Naive thymus-derived CD4-positive, alpha-beta T cell (primary cell): Measurements from ENCODE around the gene SLC22A12. TPM values are rescaled to one million over a fixed set of nuclear protein-coding genes. Genes with fewer than 3 reads are reported as not detected.

Experiments
- ATAC-seq: fragments of 150-1000 bp; cut with Tn5 transposase; 2 replicates; pipeline ENCODE4 v1.10.0; 2021; ENCODE audit warnings: mild to moderate bottlenecking, moderate library complexity
- CTCF ChIA-PET: fragments of 350-600 bp; sonication (Branson Sonifier 250); formaldehyde crosslinking; loops from one replicate; lab custom pipeline; 2021; ENCODE audit warnings: antibody characterized with exemption; lab: Charles Lee
- POLR2A ChIA-PET: fragments of 350-600 bp; sonication (Branson Sonifier 250); formaldehyde crosslinking; loops from one replicate; lab custom pipeline; 2021; ENCODE audit warnings: antibody characterized with exemption, inconsistent platforms; lab: Charles Lee
- DNase-seq, 9 donors: peaks; one replicate each; pipeline versions ENCODE4 v3.0.0 to v3.0.0-alpha.2; 2020 to 2022; ENCODE audit warnings: mixed read lengths in 1 of 9
- H3K27ac ChIP-seq: one replicate; pipeline ENCODE4 v1.7.0; 2013; ENCODE audit warnings: mild to moderate bottlenecking, low read depth, low read length, moderate library complexity
- H3K27me3 ChIP-seq, 2 donors: one replicate each; pipeline ENCODE4 v1.7.0; 2013; ENCODE audit warnings: low read length in 2 of 2, mild to moderate bottlenecking in 2 of 2, moderate library complexity in 2 of 2; ENCODE audit not compliant: control insufficient read depth in 2 of 2, insufficient read depth in 2 of 2
- H3K36me3 ChIP-seq, 3 experiments: 1 replicate in 2 of 3; 2 replicates in 1 of 3; pipeline ENCODE4 v1.7.0; 2013; ENCODE audit warnings: low read length in 3 of 3, mild to moderate bottlenecking in 3 of 3, moderate library complexity in 1 of 3; ENCODE audit not compliant: insufficient read depth in 3 of 3, control insufficient read depth in 2 of 3
- H3K4me1 ChIP-seq, 2 donors: one replicate each; pipeline ENCODE4 v1.7.0; 2013; ENCODE audit warnings: low read length in 2 of 2, mild to moderate bottlenecking in 2 of 2, moderate library complexity in 1 of 2; ENCODE audit not compliant: control insufficient read depth in 2 of 2, insufficient read depth in 2 of 2
- H3K4me3 ChIP-seq: 2 replicates; pipeline ENCODE4 v1.7.0; 2013; ENCODE audit warnings: mild to moderate bottlenecking, low read length
- H3K9me3 ChIP-seq, 3 experiments: 1 replicate in 2 of 3; 2 replicates in 1 of 3; pipeline ENCODE4 v1.7.0; 2013; ENCODE audit warnings: low read length in 3 of 3; ENCODE audit not compliant: control insufficient read depth in 2 of 3
- H3K27ac Mint-ChIP-seq, 9 donors: one replicate each; pipeline ENCODE4 v1.8.0; 2020 to 2022; ENCODE audit warnings: mixed read lengths in 9 of 9, mild to moderate bottlenecking in 8 of 9, moderate library complexity in 5 of 9, inconsistent platforms in 2 of 9
- H3K27me3 Mint-ChIP-seq, 5 donors: one replicate each; pipeline ENCODE4 v1.8.0; 2021 to 2022; ENCODE audit warnings: mixed read lengths in 5 of 5, mild to moderate bottlenecking in 1 of 5
- H3K36me3 Mint-ChIP-seq, 5 donors: one replicate each; pipeline ENCODE4 v1.8.0; 2020 to 2022; ENCODE audit warnings: mixed read lengths in 5 of 5, mild to moderate bottlenecking in 3 of 5, inconsistent platforms in 1 of 5
- H3K4me1 Mint-ChIP-seq, 7 donors: one replicate each; pipeline ENCODE4 v1.8.0; 2020 to 2022; ENCODE audit warnings: mixed read lengths in 7 of 7, mild to moderate bottlenecking in 3 of 7, inconsistent platforms in 1 of 7
- H3K4me3 Mint-ChIP-seq, 10 donors: one replicate each; pipeline ENCODE4 v1.8.0; 2020 to 2022; ENCODE audit warnings: mild to moderate bottlenecking in 10 of 10, mixed read lengths in 10 of 10, moderate library complexity in 6 of 10, inconsistent platforms in 2 of 10
- H3K9me3 Mint-ChIP-seq, 11 donors: one replicate each; pipeline ENCODE4 v1.8.0; 2020 to 2022; ENCODE audit warnings: mixed read lengths in 11 of 11, mild to moderate bottlenecking in 4 of 11, inconsistent platforms in 1 of 11, moderate library complexity in 1 of 11
- intact Hi-C, 2 donors: fragments of 100-400 bp; cut with micrococcal nuclease; formaldehyde crosslinking; loops; one replicate each; pipeline ENCODE4 v1.15.1; 2023
- polyA plus RNA-seq, 2 donors: library from polyadenylated mRNA; unstranded; fragments of 300-500 nt; fragmentation: Illumina TruSeq; gene quantifications; one replicate each; pipeline ENCODE4 v1.2.3, GENCODE V29; 2021
- total RNA-seq, 6 experiments: library from RNA in 5 of 6; stranded (reverse) in 5 of 6; gene quantifications; 1 replicate in 5 of 6; 2 replicates in 1 of 6; pipeline ENCODE4 v1.2.3 and lab custom pipeline; 2021 to 2026

SLC22A12 gene
- total and polyA plus RNA-seq, 7 experiments from 2014 or later, result not detected

DNA sequence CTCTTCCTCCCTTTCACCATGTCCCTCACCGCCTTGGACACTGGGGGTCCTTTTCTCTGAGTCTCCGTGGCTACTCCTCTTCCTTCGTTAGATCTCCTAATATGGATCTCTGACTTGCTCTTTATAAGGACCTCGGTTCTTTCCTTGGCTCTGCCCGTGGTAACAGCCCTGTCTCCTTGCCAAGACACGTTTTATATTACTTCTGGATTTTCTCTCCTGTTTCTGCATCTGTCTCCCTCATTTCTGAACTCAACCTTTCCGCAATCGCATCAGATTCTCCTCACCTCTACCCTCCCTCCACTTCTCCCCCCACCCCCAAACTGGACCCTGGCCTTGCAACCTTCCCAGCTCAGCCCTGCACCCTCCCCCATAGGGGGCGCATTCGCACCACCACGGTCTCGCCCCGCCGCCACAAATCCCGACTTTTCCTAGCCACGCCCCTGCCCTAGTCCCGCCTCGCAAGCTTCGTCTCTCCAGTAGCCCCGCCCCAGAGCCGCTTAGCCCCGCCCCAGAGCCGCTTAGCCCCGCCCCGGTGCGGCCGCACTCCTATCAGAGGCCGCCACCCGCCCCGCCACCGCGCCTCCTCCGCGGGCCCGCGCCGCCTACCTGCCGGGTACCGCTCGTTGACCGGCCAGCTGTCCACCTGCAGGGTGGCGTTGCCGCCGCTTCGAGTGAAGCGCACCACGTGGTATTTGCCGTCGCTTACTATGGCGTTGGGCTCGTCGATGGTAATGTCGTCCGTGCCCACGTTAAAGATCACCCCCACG, 39.0 kb downstream of the SLC22A12 start:
- intact Hi-C loops, result no loop called here
- no peaks in the 10 kb centered on the region for H3K27me3 ChIP-seq
- no peak for ATAC-seq
- no peaks in the 10 kb centered on the region for H3K9me3 ChIP-seq
- H3K27ac ChIP-seq, result no peak overlapping the region
- H3K36me3 ChIP-seq, result no peaks in the 10 kb centered on the region
- DNase-seq, result no peak
- Mint-ChIP-seq H3K36me3 (no peaks in the 10 kb centered on the region), H3K4me3 (no peak overlapping the region), H3K4me1 (peaks cover 6 to 17% (median 8%) of the 10 kb centered on the region in 7 donors), H3K27me3 (peaks cover 0 to 16% (median 8%) of the 10 kb centered on the region in 5 donors), H3K27ac (peak overlapping the region in 1 of 9 donors; percentile 36), H3K9me3 (no peaks in the 10 kb centered on the region)
- CTCF ChIA-PET, result no interaction called here
- POLR2A ChIA-PET, result no interaction called here
- no peaks in the 10 kb centered on the region for H3K4me1 ChIP-seq
- no peak overlapping the region for H3K4me3 ChIP-seq

DNA sequence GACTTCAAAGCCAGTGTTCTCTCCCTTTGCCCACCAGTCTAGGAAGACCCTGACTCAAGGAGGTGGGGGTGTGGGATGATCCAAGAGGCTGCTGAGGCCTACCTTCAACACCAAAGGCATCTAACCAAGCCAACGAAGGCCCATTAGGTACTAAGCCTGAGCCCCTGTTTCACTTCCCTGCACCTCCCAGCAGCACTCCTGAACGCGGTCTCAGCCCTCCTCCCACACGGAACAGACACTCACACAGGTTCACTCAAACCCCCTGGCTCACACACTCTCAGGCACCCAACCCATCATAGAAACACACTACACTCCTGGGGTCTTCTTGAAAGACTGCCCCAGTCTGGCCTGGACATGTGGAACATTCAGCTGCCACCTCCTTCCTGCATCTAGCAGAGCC, 40.7 kb downstream of the SLC22A12 start:
- H3K27me3 Mint-ChIP-seq, result peaks cover 0 to 21% (median 20%) of the 10 kb centered on the region in 5 donors
- no peak overlapping the region for H3K4me3 Mint-ChIP-seq
- H3K36me3 Mint-ChIP-seq, result no peaks in the 10 kb centered on the region
- no peak overlapping the region for H3K27ac Mint-ChIP-seq
- Histone ChIP-seq H3K27me3 (no peaks in the 10 kb centered on the region), H3K4me1 (no peaks in the 10 kb centered on the region), H3K4me3 (no peak overlapping the region), H3K27ac (no peak overlapping the region), H3K36me3 (no peaks in the 10 kb centered on the region), H3K9me3 (no peaks in the 10 kb centered on the region)
- ATAC-seq (no peak), DNase-seq (no peak)
- H3K9me3 Mint-ChIP-seq, result no peaks in the 10 kb centered on the region
- H3K4me1 Mint-ChIP-seq, result peaks cover 6 to 18% (median 8%) of the 10 kb centered on the region in 7 donors
- ChIA-PET POLR2A (no interaction called here), CTCF (no interaction called here)
- intact Hi-C loops, result no loop called here

DNA sequence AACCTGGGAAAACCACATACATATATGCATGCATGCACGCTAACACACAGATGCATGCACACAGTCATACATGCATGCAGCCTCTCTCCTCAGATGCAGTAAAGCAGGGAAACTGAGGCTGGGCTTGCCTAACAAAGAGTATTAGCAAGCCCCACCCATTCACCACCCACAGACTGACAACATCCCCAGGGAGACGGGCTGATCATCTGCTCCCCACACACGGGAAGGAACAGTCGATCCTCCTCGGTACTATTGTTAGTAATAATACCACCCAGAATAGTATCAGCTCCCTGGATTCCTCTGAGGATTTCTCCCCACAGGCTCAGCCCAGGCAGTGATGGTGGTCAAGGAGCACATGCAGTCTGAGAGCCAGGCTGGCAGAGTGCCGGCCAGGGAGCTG, 41.2 kb downstream of the SLC22A12 start:
- ChIA-PET CTCF (no interaction called here), POLR2A (no interaction called here)
- Mint-ChIP-seq H3K4me1 (peaks cover 6 to 18% (median 8%) of the 10 kb centered on the region in 7 donors), H3K27me3 (peaks cover 0 to 22% (median 21%) of the 10 kb centered on the region in 5 donors), H3K27ac (no peak overlapping the region), H3K4me3 (no peak overlapping the region), H3K36me3 (no peaks in the 10 kb centered on the region), H3K9me3 (no peaks in the 10 kb centered on the region)
- Histone ChIP-seq H3K9me3 (no peaks in the 10 kb centered on the region), H3K4me3 (no peak overlapping the region), H3K27ac (no peak overlapping the region), H3K4me1 (no peaks in the 10 kb centered on the region), H3K27me3 (no peaks in the 10 kb centered on the region), H3K36me3 (no peaks in the 10 kb centered on the region)
- intact Hi-C loops, result no loop called here
- ATAC-seq (no peak), DNase-seq (no peak)

GRCh38 chr11:64632654-64633053, 41.6 kb downstream of the SLC22A12 start:
- Mint-ChIP-seq H3K4me3 (no peak overlapping the region), H3K4me1 (peaks cover 6 to 18% (median 8%) of the 10 kb centered on the region in 7 donors), H3K27me3 (peaks cover 0 to 25% (median 21%) of the 10 kb centered on the region in 5 donors), H3K36me3 (no peaks in the 10 kb centered on the region), H3K27ac (no peak overlapping the region), H3K9me3 (no peaks in the 10 kb centered on the region)
- no peaks in the 10 kb centered on the region for H3K9me3 ChIP-seq
- ATAC-seq (no peak), DNase-seq (no peak)
- ChIA-PET CTCF (no interaction called here), POLR2A (no interaction called here)
- no peak overlapping the region for H3K27ac ChIP-seq
- intact Hi-C loops, result no loop called here
- no peaks in the 10 kb centered on the region for H3K4me1 ChIP-seq
- no peaks in the 10 kb centered on the region for H3K27me3 ChIP-seq
- no peaks in the 10 kb centered on the region for H3K36me3 ChIP-seq
- H3K4me3 ChIP-seq, result no peak overlapping the region

GRCh38 chr11:64633555-64634159, 42.6 kb downstream of the SLC22A12 start:
- H3K4me1 ChIP-seq, result no peaks in the 10 kb centered on the region
- no peaks in the 10 kb centered on the region for H3K9me3 Mint-ChIP-seq
- peaks cover 0 to 26% (median 21%) of the 10 kb centered on the region in 5 donors for H3K27me3 Mint-ChIP-seq
- no peaks in the 10 kb centered on the region for H3K36me3 ChIP-seq
- H3K27me3 ChIP-seq, result no peaks in the 10 kb centered on the region
- ATAC-seq (no peak), DNase-seq (no peak)
- H3K36me3 Mint-ChIP-seq, result no peaks in the 10 kb centered on the region
- H3K27ac ChIP-seq, result no peak overlapping the region
- H3K4me3 Mint-ChIP-seq, result peak overlapping the region in 2 of 10 donors; percentile 16 to 19
- CTCF ChIA-PET, result interaction anchor here (0.6 kb wide), 1 partner anchor 46 kb away, joined by 5 read pairs; no protein-coding TSS in a partner anchor
- POLR2A ChIA-PET, result no interaction called here
- H3K27ac Mint-ChIP-seq, result peak overlapping the region in 2 of 9 donors; percentile 18 to 37
- no peak overlapping the region for H3K4me3 ChIP-seq
- intact Hi-C loops, result no loop called here
- H3K4me1 Mint-ChIP-seq, result peaks cover 6 to 18% (median 8%) of the 10 kb centered on the region in 7 donors
- H3K9me3 ChIP-seq, result no peaks in the 10 kb centered on the region

DNA sequence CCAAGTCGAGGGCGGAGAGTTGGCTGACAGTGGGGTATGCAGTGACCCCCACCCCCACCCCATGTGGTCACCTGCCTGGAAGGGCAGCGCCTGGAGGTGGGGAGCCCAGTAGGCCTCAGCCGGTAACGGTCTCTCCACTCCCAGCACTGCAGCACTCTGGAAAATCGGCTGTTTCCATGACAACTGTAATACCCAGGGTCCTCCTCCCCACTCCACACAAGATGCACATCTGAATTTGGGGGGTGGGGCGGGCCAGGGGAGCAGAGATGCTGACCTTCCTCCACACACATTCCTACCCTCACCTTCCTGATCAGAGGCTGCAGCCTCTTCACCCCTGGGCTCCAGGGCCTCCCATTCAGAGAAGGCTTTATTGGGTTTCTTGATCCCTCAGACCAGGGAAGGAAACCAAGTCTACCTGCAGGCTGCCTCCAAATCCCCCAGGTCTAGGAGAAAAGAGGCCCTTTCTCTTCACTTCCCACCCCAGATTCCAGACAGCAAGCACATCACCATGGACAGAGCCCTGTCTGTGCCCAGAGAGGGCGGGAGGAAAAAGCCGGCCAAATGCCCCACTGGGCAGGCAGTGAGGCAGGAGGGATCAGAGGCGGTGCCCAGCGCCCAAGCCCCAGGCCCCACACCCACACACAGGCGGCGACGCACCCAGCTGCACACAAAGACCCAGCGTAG, 46.5 kb downstream of the SLC22A12 start:
- intact Hi-C loops, result no loop called here
- H3K27ac Mint-ChIP-seq, result no peak overlapping the region
- CTCF ChIA-PET, result no interaction called here
- H3K9me3 Mint-ChIP-seq, result no peaks in the 10 kb centered on the region
- no peak for ATAC-seq
- H3K4me3 Mint-ChIP-seq, result no peak overlapping the region
- POLR2A ChIA-PET, result no interaction called here
- H3K36me3 ChIP-seq, result no peaks in the 10 kb centered on the region
- peaks cover 0 to 26% (median 21%) of the 10 kb centered on the region in 5 donors for H3K27me3 Mint-ChIP-seq
- H3K27ac ChIP-seq, result no peak overlapping the region
- H3K4me1 ChIP-seq, result no peaks in the 10 kb centered on the region
- H3K27me3 ChIP-seq, result peaks cover 0 to 4% of the 10 kb centered on the region in 2 donors
- no peaks in the 10 kb centered on the region for H3K36me3 Mint-ChIP-seq
- DNase-seq, result no peak
- H3K4me1 Mint-ChIP-seq, result peaks cover 6 to 18% (median 8%) of the 10 kb centered on the region in 7 donors
- H3K4me3 ChIP-seq, result no peak overlapping the region
- H3K9me3 ChIP-seq, result no peaks in the 10 kb centered on the region
